IPS-NIHi7 (cell line): Measurements from ENCODE around the gene RAPGEF6.

Experiments
- DNase-seq: peaks from one replicate; pipeline ENCODE4 v3.0.0; 2012; ENCODE audit warnings: mixed read lengths; ENCODE audit errors: extremely low spot score

Gene RAPGEF6

DNA sequence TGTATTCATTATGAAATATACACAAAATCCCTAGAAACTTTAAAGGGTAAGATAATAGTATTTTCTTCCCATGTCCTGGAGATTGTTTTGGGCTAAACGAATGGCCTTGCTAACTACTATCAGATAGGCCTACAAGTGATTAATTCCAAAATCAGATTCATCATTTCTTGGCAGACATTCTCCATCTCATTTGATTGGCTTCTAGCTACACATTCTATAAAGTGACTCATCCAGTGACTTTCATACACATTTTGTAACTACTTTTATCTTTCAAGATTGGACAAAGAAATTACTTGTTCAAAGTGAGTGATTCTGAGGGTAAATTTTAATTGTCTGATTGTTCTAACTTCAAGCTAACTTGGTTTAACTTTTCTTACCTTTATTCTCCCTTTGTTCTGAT is 93.3 kb downstream of the RAPGEF6 start:
- DNase-seq = no peak

DNA sequence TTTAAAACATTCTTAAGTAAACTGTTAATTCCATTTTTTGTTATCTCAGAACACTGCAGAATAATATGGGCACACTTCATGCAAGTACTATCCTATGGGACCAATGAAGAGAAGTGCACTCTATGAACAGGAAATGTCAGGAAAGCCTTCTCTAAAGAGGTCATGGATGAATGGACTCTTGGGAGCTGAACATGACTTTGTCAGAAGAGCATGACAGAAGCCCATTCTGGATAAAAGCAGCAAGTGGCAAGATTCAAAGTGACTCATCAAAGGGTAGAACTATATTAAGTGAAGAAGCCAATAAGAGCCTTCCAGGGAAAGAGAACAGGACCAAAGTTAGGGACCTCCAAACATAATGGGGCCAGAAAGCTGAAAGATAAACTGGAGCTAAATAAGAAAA is 94.0 kb downstream of the RAPGEF6 start:
- DNase-seq = no peak

DNA sequence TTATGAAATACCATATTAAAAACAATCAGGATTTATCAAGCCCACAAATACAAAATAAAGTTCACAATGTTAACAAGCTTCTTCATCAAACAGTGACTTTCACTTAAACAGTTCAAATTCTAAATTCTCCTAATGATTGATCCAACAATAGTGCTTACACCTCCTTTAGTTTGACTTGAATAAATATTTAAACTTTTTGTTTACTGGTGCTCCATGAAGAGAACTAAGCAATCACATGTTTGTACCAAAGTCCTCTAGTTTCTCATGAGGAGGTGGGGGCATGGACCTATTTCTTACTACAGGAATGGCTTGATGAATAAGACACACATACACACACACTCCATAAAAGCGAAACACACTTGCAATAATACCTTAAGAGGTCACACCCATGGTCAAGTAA is 95.8 kb downstream of the RAPGEF6 start:
- no peak for DNase-seq

DNA sequence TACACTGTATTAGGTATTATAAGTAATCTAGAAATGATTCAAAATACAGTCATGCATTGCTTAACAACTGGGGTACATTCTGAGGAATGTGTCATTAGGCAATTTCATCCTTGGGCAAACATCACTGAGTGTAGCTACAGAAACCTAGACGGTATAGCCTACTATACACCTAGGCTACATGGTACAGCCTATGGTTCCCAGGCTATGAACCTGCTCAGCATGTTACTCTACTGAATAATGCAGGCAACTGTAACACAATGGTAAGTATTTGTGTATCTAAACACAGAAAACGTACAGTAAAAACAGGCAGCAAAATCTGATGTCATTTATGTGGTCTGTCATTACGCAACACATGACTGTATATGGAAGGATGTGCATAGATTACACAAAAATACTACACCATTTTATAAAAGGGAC is 96.8 kb downstream of the RAPGEF6 start:
- no peak for DNase-seq

DNA sequence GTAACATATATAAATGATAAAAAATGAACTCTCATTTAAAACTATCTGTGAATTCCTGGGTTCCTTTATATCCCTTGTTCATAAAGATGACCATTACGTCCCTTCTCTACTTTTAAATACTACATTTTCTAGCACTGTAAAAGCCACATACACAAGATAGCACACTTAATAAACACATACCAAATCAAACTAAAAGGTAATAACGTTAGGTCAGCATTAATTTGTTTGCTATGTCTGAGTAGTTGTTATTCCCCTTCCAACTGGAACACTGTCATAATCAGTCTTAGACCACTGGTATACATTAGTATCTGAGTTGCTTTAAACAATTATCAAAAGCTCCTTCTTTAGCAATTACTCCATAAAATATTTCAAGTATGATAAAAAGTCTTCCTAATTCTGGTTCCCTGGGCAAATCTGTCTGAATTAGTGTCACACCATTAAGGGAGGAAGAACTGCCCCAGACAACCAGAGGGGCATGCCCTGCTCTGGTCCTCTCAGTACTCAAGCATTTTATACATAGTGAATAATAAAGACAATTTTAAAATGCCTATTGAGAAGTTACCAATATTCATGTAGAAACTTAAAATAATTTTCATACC is 98.1 kb downstream of the RAPGEF6 start:
- DNase-seq = no peak

DNA sequence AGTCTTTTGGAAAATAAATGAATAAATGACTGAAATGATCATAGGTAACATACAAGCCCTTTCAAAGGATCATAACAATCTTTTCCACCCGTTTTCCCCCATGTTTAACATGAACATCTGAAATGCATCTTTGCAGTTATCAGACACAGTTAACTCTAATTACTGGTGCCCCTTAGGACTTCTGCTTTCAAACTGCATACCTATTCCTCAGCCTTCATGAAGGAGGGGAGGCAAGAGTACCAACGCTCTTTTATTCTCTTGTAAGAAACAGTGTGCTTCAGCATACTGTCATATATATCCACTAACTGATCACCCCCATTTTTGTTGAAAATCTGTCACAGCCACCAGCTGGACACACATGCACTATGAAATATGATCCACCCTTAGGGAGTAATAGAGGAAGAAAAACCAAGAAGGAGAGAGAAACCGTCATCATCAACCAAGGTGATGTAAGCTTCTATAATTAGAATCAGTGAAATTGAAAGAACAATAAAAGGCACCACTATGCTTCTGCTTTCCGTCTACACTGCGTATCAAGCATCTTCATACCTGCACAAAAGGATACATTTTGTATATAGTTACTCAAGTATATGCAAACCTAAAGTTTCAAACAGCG is 98.7 kb downstream of the RAPGEF6 start:
- no peak for DNase-seq

DNA sequence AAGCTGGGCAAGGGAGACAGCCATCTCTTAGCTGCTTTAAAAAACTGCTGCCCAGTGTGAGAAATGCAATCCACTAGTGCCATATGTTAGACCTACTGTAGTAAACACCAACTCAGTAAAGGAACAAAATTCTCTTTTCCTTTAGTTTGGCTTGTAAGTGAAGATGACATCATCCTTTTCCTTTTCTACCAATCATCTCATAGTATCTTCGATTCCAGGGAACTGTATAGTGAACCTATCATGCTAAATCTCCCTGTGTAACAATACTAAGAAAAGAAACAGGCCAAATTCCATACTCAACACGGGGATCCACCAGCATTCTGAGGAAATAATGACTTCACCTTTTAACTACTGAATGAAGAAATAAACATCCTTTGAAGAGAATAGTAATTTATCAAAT is 100.1 kb downstream of the RAPGEF6 start:
- DNase-seq = no peak

DNA sequence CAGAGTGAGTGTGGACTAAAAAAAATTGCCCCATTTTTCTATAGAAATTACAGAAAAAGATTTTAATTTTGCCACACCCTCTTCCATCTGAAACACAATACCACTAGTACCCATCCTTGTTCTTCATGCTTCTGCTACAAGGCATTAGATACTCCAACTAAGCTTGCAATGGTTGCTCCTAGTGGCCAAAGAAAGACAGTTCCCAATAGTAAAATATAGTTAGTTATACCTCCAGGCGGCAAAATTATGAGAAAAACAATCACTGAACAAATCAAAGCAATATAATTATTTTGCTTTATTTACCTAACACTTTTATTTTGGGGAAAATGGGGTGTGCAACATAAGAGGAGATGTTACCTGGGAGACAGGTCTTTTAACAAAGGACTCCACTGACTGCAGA is 101.2 kb downstream of the RAPGEF6 start:
- no peak for DNase-seq

DNA sequence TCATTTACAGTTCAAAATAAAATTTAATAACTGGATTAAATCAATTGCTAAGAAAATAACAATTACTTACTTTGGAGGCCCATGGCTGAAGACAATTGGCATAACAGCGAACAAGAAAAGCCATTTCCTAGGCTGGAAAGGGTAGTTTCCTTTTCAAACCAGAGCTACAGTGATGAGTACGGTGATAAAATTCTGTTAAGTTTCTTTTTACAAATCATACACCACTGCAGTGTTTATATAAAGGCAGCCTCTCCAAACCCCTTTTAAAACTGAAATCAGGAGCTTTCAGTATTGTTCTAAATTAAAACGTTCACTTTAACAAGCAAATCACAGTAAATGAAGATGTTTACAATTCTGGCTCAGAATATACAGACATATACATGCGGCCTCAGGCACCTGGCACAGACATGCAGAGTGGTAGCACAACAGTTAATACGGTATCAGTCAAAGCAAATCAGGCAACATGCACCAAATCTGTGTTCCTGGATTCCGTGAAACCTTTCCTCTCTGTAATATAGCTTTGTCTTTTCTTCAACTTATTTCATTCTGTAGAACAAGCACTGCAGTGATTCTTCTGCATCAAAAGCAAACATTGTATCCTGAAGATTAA is 102.9 kb downstream of the RAPGEF6 start:
- DNase-seq = no peak

DNA sequence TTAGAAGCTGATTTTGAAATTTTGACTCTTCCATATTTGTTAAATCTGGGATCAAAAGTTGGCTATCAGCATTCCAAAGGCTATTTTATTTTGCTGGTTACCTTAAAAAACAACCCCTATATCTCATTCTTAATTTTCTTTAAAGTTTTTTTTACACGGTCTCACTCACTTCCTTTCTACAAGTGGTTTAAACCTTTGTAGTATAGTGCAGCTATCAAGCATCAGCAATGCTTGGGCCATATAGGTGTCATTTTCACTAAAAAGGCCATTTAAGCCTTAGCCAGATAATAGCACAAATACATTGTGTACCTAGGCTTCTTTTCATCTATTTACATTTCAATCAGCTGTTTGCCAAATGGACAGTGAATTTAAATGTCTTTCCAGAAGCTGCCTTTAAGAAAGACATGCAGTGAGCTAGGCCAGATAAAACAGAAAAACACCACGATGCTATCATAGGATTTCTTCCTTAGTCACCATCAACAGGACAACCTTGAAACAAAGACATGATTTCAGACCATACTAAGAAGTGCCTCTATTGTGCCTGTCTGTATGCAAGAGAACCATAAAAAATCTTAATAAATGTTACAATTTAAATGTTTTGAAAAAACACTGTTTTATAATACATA is 104.2 kb downstream of the RAPGEF6 start:
- no peak for DNase-seq

DNA sequence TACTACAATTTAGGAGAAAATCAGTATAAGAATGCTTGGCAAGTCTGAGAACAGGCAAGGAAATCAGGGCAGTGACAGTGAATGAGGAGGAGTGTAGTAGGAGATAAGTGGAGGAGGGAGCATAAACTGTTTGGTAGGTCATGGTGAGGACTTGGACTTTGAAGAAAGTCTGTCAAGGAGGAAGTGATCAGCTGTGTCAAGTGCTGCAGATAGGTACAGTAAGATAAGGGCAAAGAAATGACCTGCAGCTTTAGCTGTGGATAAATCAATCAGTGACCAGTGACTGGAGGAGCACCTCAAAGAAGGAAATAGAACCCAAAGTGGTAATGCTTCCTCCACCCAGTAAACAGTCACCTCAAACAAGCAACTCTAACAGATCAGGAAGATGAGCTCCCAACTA is 106.3 kb downstream of the RAPGEF6 start:
- no peak for DNase-seq

DNA sequence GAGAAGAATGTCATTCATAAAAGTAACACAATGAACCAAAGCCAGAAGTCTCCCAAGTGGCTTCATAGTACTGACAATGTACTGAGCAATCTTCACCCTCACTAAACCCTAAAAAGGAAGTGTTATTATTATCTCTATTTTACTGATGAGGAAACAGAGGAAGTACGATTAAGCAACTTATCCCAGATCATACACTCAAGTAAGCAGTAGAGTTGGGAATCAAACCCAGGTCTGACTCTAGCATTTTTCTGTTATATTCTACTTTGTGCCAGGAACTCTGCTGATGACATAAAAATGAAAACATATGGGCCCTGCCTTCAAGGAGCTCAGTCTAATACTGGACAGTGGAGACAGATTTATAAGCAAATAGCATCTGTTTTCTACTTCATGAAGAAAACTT is 109.2 kb downstream of the RAPGEF6 start:
- DNase-seq = no peak

DNA sequence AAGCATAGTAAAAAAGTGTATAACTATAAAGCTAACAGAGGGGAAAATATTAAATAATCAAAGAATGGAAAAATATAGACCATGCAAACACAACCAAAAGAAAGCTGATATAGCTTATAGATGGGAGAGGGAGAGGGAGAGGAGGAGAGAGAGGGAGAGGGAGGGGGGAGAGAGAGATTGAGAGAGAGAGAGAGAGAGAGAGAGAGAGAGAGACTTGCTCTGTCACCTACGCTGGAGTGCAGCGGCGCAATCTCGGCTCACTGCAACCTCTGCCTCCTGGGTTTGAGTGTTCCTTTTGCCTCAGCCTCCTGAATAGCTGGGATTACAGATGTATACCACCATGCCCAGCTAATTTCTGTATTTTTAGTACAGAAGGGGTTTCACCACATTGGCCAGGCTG is 110.6 kb downstream of the RAPGEF6 start:
- no peak for DNase-seq

DNA sequence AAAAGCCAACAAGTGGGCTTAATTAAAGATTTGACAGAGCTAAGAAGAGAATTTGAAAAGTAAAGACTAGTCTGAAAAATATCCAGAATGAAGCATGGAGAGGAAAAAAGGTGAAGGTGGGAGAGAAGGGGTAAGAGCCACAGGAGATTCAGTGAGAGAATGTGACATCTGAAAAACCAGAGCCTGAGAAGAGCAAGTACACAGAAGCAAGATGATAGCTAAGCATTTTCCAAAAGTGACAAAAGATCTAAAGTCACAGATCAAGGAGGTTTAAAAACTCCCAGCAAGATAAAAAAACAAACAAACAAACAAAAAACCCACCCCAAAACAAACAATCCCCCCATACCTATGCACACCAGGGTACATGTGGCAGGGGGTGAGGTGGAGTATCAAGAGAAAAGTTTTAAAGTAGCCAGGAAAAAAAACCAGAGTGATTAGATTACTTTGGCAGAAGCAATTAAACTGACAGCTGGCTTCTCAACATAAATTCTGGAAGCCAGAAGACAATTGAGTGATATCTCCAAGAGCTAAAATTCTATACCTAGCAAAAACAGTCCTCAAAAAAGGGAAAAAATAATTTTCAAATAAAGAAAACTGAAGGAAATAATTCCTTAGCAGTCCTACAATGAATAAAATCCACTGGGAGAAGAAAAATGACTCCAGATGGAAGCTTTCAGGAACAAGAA is 111.4 kb downstream of the RAPGEF6 start:
- DNase-seq = no peak

DNA sequence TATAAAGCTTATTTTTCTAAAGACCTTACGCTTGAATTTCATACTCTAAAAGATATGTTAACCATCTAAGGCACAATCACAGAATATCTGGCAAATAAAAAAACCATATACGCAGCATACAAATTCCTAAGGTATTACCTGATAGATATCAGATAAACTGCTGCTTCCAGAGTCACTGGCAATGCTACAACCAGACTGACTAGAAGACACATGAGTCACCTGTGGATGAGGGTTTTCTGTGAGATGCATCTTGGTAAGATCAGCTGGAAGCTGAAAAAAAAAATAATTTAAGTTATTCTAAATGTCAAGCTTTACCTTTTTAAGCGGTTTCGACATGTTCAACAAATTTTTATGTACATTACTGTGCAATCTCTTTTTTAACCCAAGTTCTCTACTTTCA is 113.8 kb downstream of the RAPGEF6 start:
- no peak for DNase-seq

DNA sequence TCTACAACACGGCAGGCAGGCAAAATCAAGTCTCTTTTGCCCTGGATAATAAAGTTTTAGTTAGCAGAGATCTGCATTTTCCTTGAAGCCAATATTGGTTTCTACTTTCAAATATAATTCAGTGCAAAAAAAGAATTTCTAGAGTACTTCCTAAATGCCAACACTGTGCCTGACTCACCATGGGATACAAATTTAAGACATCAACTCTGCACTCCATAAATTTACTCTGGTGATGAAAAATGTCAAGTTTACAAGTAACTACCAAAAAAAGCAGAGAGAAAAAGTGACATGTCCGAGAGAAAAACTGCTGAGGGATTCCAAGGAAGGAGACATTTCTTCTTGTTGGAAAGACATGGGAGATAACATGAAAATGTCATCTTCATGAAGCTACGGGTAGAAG is 119.7 kb downstream of the RAPGEF6 start:
- no peak for DNase-seq

DNA sequence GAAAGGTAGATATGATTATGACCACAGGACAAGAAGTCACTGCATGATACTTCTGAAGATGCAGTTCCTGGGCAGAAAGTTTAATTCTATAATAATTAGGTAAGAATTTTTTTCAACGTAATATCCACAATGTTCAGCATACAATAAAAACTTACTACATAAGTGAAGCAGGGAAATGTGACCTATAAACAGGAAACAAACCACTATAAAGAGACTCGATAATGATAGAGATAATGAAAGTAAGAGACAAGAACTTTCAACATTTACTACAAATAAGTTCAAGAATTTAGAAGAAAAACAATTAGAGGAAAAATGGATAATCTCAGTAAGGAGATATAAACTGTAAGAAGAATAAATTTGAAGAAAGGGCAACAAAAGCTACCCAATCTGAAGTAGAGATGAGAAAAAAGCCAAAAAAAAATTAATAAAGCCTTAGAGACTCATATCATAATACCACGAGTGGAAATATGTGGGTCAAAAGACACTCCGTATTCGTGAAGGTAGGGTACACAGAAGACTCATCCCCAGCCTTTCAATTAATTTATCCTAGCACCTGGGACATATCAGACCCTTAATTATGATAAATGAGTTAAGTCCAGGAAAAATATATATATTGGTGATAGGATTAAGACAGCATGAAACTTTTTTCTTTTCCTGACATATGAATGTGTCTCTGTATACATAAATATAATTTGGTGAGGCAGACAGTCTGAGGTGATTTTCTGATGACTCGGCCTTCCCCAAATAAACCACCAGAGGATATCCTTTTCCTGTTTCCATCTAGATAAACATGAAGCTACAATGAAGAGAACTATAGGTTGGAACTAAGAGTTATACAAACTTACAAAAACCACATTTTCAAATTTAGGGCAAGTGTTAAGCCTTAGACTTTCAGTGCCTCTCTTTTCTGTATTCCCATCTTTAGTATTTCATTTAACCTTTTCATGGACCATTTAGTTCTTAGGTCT is 120.4 kb downstream of the RAPGEF6 start:
- no peak for DNase-seq

DNA sequence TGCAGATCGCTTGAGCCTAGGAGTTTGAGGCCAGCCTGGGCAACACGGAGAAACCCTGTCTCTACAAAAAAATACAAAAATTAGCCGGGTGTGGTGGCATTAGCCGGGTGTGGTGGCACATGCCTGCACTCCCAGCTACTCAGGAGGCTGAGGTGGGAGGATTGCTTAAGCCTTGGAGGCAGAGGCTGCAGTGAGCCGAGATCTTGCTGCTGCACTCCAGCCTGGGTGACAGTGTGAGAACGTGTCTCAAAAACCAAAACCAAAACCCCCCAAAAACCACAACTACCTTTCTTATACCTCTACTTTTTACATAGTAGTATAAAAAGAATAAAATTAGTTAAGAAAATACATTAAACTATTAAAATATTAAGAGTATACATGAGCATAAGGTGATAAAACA is 121.2 kb downstream of the RAPGEF6 start:
- DNase-seq = no peak

DNA sequence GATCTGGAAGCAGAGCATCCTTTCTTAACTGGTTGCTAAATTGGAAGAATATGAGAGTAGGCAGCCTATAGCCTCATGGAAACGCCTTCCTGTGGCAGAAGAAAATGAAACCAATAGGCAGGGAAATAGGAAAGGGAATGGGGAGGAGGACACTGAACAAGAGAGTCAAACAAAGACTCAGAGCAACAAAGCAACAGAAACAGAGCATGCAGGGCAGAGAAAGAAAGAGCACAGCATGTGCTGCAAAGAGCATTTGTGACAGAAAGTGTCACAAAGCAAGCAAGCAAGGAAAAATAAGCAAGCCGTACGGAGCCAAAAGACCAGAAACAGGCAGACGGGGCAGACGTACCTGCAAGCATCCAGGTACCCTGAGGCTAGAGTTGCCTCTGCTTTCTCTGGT is 123.1 kb downstream of the RAPGEF6 start:
- DNase-seq = no peak

DNA sequence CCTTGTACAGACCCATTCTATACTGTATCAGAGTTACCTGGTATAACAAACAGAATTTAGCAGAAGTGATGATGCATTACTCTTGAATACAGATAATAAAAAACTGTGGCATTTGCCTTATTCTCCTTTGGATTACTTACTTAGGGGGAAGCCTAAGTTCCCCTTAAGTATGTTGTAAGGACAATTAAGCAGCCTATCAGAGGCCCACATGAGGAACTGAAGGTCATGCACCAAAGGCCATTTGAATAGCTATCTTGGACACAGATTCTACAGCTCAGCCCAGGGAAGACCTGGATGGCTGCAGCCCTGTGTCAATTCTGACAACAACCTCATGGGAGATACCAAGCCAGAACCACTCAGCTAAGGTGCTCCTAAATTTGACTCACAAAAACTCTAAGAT is 125.2 kb downstream of the RAPGEF6 start:
- no peak for DNase-seq

DNA sequence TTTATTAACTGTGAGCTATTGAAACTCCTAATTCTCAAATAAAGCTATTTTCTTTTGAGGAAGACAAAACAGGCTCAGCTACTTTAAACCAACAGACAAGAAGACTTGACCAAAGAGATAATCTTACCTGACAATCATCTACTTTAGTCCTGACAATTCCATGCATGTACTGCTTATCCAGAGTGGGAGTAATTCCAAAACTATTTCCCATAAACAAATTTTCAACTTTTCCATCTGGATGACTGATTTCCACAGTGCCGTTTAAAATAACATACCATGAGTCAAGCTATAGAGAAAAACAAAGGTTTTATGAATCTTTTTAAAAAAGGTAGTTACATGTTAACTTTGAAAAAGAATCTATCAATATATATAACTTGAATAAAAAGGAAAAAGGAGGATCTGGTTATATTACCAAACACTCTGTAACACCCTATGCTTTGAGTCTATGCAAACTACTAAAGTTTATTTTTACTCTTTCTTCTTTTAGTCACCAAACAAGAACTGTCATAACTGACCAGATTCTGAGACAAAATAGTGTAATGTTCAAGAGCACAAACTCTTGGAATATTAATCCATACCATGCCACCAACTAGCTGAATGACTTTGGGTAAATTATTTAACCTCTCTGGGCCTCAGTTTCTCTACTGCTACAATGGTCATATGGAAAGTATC is 129.7 kb downstream of the RAPGEF6 start:
- DNase-seq = no peak
